GM21737 (cell line): ENCODE results near the gene IBA57.
"Not testable (repeated sequence)": the region's sequence is repeated elsewhere in the genome, so short reads cannot be mapped to it uniquely, and the experiment has no call there.

Experiments
- ATAC-seq: cut with Tn5 transposase; IDR thresholded peaks from one replicate; pipeline ENCODE4 v1.9.1; 2021; ENCODE audit warnings: mild to moderate bottlenecking, moderate library complexity; ENCODE audit not compliant: unreplicated experiment

The IBA57 gene

DNA sequence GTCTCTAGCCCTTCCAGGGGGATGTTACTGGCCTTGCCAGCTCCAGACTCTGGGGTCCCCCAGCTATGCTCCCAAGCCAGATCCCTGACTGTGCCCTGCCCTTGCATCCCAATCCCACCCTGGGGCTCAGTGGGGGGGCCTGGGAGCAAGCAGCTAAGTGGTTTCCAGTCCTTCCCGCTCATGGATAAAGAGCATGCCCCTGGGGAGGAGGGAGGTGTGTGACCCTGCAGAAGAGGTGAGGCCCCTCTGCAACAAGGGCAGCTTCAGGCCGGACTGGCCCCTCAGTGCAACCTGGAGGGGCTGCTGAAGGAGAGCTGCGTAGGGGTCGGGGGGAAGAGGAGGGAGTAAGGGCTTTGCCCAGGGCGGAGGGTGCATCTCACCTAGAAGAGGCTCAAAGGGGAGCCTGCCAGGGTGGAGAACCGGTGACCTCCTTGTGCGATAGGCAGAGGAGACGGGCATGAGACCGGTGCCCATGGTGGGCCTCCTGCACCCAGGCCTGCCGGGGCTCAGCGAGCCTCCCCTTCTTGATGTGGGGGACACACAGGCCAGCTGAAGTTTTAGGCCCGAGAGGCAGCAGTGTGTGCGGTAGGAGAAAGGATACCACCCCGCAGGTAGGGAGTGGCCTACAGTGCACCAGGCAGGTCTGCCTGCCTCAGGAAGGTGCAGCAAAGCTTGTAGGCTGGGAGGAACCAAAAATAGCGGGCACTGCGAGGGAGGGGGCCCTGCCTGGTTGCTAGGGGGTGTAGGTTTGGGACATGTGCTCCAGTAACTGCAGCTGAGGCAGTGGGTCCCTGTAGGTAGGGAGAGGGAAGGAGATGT lies 45.3 kb downstream of the IBA57 start:
- ATAC-seq: no peak

DNA sequence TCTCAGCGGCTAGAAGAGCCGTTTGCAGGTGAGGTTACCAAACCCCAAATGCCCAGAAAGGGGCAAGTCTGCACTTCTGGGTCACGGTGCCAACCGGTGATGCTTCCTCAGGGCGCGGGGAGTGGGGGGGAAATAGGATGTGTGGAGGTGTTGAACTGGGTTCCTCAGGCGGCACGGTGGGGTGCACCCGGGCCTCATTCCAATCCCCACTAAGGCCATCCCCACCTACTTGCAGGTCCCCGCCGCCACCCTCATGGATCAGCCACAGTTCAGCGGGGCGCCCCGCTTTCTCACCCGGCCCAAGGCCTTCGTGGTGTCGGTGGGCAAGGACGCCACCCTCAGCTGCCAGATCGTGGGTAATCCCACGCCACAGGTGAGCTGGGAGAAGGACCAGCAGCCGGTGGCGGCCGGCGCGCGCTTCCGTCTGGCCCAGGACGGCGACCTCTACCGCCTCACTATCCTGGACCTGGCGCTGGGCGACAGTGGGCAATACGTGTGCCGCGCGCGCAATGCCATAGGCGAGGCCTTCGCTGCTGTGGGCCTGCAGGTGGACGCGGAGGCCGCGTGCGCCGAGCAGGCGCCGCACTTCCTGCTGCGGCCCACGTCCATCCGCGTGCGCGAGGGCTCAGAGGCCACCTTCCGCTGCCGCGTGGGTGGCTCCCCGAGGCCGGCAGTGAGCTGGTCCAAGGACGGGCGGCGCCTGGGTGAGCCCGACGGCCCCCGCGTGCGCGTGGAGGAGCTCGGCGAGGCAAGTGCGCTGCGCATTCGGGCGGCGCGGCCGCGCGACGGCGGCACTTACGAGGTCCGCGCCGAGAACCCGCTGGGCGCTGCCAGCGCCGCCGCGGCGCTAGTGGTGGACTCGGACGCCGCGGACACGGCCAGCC lies 46.2 kb downstream of the IBA57 start:
- no peak for ATAC-seq

DNA sequence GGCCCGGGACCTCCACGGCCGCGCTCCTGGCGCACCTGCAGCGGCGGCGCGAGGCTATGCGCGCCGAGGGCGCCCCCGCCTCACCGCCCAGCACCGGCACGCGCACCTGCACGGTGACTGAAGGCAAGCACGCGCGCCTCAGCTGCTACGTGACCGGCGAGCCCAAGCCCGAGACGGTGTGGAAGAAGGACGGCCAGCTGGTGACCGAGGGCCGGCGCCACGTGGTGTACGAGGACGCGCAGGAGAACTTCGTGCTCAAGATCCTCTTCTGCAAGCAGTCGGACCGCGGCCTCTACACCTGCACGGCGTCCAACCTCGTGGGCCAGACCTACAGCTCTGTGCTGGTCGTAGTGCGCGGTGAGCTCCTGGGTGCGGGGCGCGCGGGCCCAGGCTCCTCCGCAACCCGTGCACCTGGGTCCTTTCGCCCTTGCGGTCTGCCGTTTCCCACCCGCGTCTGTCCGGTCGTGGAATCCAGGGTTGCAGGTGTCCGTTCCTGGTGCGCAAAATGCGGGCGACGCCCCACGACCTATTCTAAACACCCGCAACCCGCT lies 46.9 kb downstream of the IBA57 start:
- no peak for ATAC-seq

DNA sequence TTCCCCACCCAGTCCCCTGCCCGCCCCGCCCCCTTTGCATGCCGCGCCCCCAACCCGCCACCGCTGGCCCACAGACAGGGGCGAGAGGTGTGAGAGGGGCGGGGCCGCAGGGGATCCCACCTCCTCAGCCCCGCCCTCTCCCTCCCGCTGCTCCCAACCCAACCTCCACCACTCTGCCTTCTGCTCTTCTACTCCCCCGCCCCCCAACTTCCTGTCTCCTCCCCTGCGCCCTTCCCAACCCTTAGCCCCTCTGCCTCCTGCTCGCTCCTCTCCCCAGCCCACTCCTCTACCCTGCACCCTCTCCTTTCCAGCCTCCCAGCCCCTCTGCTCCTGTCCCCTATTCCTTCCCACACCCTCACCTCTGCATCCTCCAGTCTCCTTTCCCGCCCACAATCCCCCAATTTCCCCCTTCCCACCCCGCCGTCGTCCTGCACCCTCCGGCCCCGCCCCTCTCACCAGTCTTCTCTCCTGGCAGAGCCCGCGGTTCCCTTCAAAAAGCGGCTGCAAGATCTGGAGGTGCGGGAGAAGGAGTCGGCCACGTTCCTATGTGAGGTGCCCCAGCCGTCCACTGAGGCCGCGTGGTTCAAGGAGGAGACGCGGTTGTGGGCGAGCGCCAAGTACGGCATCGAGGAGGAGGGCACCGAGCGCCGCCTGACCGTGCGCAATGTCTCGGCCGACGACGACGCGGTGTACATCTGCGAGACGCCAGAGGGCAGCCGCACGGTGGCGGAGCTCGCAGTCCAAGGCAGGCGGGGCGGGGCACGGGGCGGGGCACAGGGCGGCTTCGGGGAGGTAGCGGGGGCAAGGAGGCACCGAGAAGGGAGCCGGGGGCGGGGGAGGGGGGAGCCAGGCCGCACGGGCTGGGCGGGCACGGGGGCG lies 47.6 kb downstream of the IBA57 start:
- ATAC-seq: peak; percentile 91

DNA sequence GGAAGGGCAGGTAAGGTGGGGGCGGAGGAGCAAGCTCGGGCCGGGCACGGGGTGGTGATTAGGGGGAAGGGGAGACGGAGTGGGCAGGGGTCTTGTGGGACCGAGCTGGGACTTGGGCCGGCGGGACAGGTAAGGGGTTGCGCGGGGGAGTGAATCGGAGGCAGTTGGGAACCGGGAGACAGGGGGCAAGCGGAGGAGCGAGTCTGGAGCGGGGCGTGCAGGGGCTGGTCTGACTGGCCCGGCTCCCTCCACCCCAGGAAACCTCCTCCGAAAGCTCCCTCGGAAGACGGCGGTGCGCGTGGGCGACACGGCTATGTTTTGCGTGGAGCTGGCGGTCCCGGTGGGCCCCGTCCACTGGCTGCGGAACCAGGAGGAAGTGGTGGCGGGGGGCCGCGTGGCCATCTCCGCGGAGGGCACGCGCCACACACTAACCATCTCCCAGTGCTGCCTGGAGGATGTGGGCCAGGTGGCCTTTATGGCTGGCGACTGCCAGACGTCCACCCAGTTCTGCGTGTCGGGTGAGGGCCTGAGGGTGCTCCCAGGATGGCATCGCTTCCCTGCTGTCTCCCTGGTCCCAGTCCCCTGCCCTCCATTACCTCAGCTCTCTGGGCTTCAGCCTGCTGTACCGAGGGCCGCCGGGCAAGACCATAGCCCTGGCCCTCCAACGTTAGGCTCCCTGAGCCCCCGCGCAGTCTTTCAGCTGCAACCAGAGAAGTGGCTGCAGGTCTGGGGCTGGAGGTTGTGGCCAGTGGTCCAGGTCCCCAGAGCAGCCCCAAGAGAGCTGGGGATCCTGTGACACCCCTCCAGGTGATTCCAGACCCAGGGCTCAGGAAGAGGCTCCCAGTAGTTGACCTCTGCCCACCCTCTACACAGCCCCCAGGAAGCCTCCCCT lies 48.6 kb downstream of the IBA57 start:
- no peak for ATAC-seq

DNA sequence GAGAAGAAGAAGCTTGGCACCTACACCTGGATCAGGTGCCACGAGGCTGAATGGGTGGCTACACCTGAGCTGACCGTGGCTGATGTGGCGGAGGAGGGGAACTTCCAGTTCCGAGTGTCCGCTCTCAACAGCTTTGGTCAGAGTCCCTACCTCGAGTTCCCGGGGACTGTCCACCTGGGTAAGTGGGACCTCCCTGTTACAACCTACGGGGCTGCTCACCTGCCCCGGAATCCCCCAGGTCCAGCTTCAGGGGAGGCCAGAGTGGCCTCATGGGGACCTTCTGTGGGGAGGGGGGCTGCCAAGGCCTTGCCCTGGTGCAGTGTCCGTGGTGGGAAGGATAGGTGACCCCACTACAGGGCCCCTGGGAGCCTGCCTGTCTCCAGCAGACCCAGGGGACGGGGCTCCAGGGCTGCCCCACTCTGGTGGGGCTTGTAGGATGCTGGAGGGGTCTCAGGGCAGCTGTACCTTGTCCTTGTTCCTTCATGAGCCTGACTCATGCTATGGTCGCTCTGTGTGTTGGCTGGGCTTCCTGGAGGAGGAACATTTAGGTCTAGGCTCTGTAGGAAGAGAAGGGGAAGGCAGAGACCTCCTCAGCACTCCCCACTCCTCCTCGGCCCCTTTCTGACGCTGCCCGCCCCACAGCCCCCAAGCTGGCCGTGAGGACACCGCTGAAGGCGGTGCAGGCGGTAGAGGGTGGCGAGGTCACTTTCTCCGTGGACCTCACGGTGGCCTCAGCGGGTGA lies 49.5 kb downstream of the IBA57 start:
- no peak for ATAC-seq

DNA sequence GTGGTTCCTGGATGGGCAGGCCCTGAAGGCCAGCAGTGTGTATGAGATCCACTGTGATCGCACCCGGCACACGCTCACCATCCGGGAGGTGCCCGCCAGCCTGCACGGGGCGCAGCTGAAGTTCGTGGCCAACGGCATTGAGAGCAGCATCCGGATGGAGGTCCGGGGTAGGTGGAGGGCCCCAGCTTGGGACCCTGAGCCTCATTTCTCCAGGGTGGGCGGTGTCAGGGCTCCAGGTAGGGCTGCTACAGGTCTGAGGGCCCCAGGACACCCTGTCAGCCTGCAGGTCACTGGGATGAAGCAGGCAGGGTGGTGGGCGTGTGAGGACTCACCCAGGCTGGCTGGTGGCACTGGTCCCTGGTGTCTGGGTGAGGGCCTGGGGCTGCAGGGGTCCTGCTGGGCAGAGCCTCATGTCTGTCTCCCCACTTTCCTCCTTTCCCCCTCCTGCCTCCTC lies 50.1 kb downstream of the IBA57 start:
- no peak for ATAC-seq

DNA sequence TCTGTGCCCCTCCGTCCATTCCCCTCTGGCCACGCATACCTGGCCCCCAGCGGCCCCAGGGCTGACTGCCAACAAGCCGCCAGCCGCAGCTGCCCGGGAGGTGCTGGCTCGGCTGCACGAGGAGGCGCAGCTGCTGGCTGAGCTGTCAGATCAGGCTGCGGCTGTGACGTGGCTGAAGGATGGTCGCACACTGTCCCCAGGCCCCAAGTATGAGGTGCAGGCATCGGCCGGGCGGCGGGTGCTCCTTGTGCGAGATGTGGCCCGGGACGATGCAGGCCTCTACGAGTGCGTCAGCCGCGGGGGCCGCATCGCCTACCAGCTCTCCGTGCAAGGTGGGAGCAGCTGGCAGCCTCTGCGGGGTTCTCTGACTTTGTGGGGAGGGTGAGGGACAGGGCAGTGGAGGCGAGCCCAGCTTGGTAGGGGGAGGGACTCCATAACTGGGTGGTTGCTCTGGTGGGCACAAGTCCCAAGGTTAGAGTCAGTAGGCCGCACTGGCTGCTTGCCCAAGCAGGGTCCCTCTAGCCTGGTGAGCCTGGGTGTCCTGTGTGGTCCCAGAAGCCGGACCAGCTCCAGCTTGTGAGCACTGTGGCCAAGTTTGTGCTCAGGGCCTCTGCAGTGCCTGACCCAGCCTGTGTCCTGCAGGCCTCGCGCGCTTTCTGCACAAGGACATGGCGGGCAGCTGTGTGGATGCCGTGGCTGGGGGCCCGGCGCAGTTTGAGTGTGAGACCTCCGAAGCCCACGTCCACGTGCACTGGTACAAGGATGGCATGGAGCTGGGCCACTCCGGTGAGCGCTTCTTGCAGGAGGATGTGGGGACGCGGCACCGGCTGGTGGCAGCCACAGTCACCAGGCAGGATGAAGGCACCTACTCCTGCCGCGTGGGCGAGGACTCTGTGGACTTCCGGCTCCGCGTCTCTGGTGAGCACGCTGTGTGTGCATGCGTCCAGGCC lies 51.0 kb downstream of the IBA57 start:
- no peak for ATAC-seq

DNA sequence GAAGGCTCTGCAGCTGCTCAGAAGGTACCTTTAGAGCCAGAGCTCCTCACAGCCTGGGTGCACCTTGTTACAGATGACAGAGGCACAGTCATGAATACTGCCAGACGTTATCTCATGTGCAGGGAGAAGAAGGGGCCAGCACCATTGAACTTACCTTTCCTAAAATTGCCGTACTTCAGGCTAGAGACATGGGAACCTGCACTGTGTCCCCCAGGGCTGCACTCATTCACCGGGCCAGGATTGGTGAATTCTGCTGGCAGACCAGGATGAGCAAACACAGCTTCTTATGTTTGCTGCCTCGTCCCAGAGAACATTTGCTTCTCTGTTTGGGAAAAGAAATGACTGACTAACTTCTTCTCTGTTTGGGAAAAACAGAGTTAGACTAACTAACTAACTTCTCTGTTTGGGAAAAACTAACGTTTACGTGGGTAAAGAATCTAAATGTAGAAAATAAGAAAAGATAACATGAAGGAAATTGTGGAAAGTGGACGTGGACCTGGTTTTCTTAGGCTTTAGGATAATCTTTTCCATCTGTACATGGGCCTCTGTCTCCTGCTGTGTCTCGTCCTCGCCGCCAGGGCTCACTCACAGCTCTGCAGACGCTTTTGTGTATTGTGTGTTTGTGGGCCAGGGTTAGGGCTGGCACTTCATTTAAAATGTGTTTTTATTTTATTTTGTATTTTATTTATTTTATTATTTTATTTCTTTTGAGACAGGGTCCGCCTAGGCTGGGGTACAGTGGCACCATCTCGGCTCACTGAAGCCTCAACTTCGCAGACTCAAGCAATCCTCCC lies 52.1 kb downstream of the IBA57 start:
- ATAC-seq: no peak

DNA sequence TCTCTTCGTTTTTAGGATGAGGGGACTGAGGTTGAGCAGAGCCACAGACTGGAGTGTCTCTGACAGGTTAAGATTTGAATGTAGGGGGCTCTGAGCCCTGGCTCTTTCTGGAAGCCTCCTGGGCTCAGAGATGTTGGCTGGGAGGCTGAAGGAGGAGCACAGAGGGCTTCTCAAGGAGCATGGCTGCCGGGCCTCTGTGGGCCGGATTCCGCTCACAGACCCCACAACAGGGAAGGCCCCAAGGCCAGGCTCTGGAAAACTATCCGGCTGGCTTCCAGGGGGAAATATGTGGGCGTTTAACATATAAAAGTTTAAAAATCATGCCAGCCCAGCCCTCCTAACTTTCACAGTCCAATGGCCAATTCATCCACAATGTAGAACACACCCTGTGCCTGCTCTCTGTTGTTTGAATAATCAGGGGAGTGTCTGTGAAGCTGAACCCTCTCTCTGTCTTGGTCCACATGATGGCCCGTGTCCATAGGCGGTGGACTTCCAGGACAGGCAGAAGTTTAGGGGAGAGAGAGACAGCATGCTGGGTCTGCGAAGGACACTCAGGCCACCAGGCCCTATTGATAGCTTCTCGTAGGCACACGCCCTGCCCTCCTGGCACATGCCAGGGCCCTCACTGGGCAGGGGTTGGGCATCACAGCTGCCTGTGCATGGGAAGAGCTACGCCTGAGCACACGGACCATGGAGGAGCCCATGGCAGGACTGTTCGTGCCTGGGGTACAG lies 53.1 kb downstream of the IBA57 start:
- ATAC-seq: no peak

DNA sequence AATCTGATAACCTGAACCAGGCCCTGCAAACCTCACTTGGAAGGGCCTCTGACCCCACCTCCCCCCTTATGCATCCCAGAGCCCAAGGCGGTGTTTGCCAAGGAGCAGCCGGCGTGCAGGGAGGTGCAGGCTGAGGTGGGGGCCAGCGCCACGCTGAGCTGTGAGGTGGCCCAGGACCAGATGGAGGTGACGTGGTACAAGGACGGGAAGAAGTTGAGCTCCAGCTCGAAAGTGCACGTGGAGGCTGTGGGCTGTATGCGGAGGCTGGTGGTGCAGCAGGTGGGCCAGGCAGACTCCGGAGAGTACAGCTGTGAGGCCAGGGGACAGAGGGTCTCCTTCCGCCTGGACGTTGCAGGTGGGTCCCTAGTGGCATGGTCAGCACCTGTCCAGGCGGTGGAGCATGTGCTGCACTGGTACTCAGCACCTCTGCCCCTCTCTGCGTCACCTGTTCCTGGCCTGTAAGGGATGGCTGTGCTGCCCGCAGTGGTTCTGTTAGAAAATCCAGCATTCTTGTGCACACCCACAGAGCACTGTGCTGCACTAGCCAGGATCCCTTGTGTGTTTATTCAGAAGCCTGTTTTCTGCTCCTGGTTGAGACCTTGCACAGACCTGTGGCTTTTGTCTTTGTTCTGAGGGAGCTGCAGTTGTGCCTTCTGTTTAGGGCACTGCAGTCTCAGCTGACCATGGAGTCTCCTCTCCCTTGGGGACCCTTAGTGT lies 53.8 kb downstream of the IBA57 start:
- no peak for ATAC-seq

DNA sequence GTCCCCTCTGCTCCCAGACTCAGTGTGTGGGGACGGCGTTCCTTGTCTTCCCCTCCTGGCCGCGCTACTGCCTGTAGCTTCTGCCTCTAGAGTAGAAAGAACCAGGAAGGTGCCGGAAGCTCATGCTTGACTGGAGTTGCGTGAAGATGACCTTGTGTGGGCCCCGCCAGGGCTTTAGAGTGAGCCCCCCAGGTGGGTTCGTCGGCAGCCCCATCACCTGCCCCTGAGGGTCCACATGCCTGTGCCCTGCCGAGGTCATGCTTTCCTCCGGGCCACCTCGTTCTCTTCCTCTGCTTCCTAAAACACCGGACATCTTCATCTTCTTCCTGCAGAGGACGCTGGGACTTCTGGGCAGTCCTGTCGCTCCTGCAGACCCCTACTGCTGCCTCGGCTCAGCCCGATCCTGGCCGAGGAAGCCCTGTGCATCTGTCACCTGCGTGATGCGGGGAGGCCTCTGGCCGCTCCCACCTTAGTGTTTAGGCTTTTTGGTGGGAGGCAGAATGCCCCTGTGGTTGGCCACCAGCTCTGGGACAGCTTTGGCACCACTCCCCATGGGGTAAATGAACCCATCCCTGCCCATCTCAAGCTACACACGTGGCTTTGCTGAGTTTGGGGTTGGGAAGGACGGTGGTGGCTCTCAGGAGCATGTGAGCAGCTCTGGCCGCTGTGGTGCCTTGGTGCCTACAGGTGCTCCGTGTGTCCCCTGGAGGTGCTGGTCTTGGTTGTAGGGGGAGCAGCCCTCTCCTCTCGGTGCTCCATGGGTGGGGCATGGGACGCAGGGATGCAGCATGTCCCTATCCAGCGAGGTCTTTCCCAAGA lies 54.6 kb downstream of the IBA57 start:
- no peak for ATAC-seq

DNA sequence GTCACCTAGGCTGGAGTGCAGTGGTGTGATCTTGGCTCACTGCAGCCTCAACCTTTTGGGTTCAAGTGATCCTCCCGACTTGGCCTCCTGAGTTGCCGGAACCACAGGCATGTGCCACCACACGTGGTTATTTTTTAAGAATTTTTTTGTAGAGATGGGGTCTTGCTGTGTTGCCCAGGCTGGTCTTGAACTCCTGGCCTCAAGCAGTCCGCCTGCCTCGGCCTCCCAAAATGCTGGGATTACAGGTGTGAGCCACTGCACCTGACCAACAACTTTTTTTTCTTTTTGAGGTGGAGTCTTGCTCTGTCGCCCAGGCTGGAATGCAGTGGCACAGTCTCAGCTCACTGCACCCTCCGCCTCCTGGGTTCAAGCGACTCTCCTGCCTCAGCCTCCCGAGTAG lies 55.5 kb downstream of the IBA57 start:
- not testable (repeated sequence) for ATAC-seq

DNA sequence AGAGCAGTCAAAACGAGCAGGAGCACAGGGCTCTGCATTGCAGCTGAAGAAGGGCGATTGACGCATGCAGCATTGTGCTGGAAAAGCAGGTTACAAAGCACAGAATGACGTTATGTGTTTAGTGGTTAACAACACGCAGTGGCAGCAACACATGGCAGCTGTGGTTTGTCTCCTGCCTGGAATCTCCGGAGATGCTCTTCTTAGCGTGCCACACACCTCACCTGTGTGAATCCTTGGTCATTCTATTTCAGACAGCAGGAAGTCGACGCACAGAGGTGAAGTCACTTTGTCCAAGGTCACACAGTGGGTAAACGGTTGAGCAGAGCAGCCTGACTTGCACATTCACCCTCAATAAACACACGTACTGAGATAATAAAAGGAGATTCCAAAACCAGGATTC lies 56.9 kb downstream of the IBA57 start:
- ATAC-seq: no peak
